ENCODE measurements around the gene CTSZ.
"Not testable (repeated sequence)": the region's sequence is repeated elsewhere in the genome, so short reads cannot be mapped to it uniquely, and the experiment has no call there.

Gene CTSZ

DNA sequence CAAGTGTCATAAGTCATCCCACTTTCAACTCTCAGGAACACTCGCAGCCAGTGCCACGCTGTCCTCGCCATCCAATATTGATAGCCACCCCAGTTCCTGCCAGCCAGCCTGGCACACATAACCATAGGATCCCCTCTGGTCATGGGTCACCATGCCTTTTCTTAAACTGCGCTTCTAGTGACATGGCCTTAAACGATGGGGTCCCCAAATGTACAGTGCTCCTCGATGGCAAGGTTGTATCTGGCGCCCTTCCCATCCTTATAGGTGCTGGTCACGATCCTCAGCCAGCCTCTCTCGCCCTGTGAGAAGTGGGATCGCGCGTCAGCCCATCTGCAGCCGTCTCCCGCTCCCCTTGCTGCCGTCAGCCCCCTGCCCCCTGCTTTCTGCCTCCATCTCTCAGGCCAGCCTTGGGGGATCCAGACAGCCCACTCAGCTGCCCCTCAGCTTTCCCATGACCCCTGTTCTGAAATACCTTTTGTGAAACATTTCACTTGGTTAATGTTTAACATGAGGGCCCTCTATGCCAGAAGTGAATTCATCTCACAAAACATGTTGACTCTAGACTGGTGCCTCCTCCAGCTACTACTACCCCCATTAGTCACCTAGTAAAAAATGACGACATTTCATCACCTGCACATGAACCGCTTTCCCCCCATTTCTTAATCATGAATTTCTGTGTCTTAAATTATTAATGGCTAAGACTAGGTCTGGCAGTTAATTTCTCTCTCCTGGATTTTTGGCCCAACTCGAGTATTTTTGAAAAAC, 11.4 kb downstream of the CTSZ start:
- no peak for DNase-seq

- DNase-seq = no peak
These were observed 12.5 kb downstream of the CTSZ start for GRCh38 chr20:58994390-58995159.

GRCh38 chr20:58993332-58994248, 13.5 kb downstream of the CTSZ start:
- DNase-seq = no peak

GRCh38 chr20:58992911-58993310, 14.1 kb downstream of the CTSZ start:
- no peak for DNase-seq

GRCh38 chr20:58991715-58992114, 15.3 kb downstream of the CTSZ start:
- DNase-seq = no peak

DNA sequence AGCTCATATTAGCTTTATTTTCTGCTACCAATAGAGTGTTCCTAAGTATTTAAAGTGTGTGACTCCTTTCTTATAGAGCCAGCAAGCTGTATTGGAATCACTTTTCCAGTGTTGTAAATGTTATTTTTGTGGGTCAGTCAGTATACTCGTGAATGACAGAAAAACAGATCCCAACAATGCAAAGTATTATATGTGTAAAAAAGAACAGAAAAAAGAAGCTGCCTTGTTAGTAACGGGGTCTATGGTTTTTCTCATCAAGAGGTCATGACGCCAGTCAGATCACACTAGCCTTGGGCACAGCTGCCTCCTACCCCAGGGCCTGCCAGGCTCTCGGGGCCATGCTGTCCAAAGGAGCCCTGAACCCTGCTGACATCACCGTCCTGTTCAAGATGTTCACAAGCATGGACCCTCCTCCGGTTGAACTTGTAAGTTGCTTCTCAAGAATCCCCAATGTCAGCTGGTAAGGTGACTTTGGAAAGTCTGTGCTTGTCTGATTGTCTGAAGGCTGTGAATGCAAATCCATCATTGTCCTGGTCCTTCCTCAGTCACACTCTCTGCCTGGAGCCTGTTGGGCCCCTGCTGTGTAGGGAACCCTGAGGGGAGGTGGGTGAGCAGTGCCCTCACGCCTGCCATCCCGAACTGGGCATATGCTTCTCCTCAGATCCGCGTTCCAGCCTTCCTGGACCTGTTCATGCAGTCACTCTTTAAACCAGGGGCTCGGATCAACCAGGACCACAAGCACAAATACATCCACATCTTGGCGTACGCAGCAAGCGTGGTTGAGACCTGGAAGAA, 16.2 kb downstream of the CTSZ start:
- DNase-seq = no peak

- no peak for DNase-seq
These were observed 17.9 kb downstream of the CTSZ start for GRCh38 chr20:58989196-58989595.

- no peak for DNase-seq
These were observed 18.5 kb downstream of the CTSZ start for GRCh38 chr20:58988565-58988882.

DNA sequence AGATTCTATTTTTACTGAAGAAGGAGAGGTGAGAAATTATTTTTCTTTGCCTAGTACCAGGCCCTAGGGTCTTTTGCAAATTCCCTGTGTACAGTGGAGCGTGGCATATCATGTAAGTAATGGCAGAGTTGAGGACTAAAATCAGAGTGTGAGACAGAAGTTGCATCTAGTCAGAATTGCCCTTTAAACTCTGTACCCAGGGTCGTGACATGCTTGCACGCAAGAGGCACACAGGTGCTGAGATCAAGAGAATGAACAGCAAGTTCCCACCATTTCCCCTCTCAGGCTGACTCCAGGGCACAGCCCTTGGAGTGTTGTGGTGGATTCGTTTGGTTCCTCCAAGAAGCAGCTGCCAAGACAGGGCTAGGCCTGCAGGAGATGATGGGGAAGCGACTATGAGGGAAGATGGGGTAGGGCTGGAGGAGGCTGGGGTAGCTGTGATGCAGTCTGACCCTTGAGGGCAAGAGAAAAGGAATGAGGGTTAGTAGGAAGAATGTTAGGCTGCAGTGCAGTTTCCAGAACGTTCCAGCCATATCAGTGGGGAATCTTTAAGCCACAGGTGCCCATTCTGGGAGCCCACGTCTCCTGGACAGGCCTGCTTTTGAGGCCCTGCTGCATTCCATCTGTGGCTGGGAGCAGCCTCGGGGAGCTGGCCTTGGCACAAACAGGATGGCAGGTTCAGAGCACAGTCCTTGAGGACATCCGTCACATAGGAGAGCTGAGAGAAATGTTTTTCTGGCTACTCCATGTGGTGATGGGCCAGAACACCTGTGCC, 19.1 kb downstream of the CTSZ start:
- DNase-seq = no peak

- no peak for DNase-seq
These were observed 20.0 kb downstream of the CTSZ start for GRCh38 chr20:58986968-58987517.

DNA sequence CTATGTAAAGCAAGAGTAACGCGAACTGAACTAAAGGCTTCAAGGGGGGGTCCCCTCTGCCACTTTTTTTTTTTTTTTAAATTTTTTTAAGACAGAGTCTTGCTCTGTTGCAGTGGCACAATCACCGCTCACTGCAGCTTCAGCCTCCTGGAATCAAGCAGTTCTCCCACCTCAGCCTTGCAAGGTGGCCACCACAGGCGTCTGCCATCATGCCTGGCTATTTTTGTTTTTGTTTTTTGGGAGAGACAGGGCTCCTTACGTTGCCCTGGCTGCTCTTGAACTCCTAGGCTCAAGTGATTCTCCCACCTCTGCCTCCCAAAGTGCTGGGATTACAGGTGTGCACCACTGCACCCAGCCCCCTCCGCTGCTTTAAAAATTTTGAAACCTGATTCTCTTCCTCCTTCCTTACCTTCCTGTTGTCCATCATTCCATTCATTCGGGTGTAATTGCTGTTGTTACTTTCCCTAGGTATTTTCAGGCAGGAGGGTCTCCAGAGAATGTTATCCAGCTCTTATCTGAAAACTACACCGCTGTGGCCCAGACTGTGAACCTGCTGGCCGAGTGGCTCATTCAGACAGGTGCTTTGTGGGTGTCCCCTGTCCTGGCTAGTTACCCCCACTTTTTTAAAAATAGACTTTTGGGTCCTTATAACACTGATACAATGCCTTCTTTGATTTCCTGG, 20.6 kb downstream of the CTSZ start:
- no peak for DNase-seq

- DNase-seq = no peak
These were observed 21.4 kb downstream of the CTSZ start for GRCh38 chr20:58985656-58986055.

DNA sequence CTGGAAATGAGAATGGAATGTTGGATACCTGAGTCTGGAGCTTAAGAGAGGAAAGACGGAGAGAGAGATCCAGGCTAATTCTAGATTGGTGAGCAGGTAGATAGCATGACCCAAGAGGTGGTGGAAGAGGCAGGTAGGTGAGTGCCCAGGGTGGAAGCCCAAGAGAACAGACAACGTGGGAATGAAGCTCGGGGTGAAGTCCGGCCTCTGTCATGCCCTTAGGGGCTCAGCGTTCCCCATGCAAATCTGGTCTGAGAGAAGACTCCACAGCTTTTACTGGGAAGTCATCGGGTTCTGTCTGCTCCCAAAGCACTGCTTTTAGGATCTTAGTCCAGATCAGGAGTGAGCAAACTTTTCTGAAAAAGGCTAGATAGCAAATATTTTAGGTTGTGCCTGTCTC, 22.4 kb downstream of the CTSZ start:
- DNase-seq = no peak

GRCh38 chr20:58983115-58983468, 24.0 kb downstream of the CTSZ start:
- not testable (repeated sequence) for DNase-seq

GRCh38 chr20:58982406-58983114, 24.5 kb downstream of the CTSZ start:
- no peak for DNase-seq

DNA sequence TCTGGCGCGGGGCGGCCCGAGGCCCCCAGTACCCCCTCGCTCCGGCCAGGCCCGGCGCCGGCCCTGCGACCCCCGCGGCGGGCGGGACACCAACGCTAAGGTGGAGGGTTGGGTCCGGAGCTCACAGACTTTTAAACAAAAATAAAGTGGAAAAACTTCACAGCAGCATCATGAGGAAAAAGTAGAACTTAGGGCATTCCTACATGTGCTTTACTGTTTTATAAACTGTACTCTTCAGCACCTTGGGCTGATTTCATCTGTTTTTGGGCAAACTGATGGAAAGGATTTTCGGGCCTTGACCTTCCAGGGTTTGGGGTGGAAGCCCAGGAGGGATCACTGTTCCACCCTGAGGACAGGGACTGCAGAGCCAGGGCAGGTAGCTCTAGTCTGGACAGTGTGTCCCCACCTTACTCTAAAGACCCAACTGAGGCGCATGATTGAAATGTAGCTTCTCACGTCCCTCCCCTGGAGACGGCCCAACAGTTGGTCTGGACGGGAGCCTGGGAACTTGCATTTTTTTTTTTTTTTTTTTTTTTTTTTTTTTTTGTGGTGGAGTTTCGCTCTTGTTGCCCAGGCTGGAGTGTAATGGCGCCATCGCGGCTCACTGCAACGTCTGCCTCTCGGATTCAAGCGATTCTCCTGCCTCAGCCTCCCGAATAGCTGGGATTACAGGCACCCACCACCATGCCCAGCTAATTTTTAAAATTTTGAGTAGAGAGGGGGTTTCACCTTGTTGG, 25.3 kb downstream of the CTSZ start:
- DNase-seq = no peak

GRCh38 chr20:58980711-58981627, 26.1 kb downstream of the CTSZ start, which contains the start of gene NELFCD:
Gene NELFCD, plus strand, starts transcription at chr20:58981256. Its CDS starts 54 bp downstream, at chr20:58981310.
- DNase-seq = peak; percentile 92

Measured in activated CD4-positive, CD25-positive, alpha-beta regulatory T cell treated with anti-CD3 and anti-CD28 coated beads, Interleukin-2, amount 50 U/mL, for 72 hours (primary cell).